ENCODE results near the gene HAUS7. TPM values are rescaled to one million over a fixed set of nuclear protein-coding genes. Genes with fewer than 3 reads are reported as not detected.

HAUS7 gene
- total and polyA plus RNA-seq, 2 of the 8 experiments (the other 6 are each of a cell fraction or from before 2014, with no cell fraction given): 45.4 to 54.0 TPM

- TF ChIP-seq, protein P1, sequence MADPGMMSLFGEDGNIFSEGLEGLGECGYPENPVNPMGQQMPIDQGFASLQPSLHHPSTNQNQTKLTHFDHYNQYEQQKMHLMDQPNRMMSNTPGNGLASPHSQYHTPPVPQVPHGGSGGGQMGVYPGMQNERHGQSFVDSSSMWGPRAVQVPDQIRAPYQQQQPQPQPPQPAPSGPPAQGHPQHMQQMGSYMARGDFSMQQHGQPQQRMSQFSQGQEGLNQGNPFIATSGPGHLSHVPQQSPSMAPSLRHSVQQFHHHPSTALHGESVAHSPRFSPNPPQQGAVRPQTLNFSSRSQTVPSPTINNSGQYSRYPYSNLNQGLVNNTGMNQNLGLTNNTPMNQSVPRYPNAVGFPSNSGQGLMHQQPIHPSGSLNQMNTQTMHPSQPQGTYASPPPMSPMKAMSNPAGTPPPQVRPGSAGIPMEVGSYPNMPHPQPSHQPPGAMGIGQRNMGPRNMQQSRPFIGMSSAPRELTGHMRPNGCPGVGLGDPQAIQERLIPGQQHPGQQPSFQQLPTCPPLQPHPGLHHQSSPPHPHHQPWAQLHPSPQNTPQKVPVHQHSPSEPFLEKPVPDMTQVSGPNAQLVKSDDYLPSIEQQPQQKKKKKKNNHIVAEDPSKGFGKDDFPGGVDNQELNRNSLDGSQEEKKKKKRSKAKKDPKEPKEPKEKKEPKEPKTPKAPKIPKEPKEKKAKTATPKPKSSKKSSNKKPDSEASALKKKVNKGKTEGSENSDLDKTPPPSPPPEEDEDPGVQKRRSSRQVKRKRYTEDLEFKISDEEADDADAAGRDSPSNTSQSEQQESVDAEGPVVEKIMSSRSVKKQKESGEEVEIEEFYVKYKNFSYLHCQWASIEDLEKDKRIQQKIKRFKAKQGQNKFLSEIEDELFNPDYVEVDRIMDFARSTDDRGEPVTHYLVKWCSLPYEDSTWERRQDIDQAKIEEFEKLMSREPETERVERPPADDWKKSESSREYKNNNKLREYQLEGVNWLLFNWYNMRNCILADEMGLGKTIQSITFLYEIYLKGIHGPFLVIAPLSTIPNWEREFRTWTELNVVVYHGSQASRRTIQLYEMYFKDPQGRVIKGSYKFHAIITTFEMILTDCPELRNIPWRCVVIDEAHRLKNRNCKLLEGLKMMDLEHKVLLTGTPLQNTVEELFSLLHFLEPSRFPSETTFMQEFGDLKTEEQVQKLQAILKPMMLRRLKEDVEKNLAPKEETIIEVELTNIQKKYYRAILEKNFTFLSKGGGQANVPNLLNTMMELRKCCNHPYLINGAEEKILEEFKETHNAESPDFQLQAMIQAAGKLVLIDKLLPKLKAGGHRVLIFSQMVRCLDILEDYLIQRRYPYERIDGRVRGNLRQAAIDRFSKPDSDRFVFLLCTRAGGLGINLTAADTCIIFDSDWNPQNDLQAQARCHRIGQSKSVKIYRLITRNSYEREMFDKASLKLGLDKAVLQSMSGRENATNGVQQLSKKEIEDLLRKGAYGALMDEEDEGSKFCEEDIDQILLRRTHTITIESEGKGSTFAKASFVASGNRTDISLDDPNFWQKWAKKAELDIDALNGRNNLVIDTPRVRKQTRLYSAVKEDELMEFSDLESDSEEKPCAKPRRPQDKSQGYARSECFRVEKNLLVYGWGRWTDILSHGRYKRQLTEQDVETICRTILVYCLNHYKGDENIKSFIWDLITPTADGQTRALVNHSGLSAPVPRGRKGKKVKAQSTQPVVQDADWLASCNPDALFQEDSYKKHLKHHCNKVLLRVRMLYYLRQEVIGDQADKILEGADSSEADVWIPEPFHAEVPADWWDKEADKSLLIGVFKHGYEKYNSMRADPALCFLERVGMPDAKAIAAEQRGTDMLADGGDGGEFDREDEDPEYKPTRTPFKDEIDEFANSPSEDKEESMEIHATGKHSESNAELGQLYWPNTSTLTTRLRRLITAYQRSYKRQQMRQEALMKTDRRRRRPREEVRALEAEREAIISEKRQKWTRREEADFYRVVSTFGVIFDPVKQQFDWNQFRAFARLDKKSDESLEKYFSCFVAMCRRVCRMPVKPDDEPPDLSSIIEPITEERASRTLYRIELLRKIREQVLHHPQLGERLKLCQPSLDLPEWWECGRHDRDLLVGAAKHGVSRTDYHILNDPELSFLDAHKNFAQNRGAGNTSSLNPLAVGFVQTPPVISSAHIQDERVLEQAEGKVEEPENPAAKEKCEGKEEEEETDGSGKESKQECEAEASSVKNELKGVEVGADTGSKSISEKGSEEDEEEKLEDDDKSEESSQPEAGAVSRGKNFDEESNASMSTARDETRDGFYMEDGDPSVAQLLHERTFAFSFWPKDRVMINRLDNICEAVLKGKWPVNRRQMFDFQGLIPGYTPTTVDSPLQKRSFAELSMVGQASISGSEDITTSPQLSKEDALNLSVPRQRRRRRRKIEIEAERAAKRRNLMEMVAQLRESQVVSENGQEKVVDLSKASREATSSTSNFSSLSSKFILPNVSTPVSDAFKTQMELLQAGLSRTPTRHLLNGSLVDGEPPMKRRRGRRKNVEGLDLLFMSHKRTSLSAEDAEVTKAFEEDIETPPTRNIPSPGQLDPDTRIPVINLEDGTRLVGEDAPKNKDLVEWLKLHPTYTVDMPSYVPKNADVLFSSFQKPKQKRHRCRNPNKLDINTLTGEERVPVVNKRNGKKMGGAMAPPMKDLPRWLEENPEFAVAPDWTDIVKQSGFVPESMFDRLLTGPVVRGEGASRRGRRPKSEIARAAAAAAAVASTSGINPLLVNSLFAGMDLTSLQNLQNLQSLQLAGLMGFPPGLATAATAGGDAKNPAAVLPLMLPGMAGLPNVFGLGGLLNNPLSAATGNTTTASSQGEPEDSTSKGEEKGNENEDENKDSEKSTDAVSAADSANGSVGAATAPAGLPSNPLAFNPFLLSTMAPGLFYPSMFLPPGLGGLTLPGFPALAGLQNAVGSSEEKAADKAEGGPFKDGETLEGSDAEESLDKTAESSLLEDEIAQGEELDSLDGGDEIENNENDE (IDR thresholded peaks at IDR 0.05; ENCODE audit: insufficient replicate concordance, low read length): no peak
- TF ChIP-seq, protein P2, sequence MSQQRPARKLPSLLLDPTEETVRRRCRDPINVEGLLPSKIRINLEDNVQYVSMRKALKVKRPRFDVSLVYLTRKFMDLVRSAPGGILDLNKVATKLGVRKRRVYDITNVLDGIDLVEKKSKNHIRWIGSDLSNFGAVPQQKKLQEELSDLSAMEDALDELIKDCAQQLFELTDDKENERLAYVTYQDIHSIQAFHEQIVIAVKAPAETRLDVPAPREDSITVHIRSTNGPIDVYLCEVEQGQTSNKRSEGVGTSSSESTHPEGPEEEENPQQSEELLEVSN (IDR thresholded peaks at IDR 0.05): no peak
- no peak for TF ChIP-seq MAFK (IDR thresholded peaks at IDR 0.05; ENCODE audit: low read depth, low read length)
- TF ChIP-seq POLR2A (IDR thresholded peaks at IDR 0.05; ENCODE audit: control extremely low read depth in 1 of 2, low read depth in 2 of 2, low read length in 2 of 2): no peak
- no peak for TF ChIP-seq RFX5 (IDR thresholded peaks at IDR 0.05; ENCODE audit: borderline replicate concordance, low read depth, low read length)
- TF ChIP-seq RXRA (IDR thresholded peaks at IDR 0.05; ENCODE audit: insufficient read depth, low read depth, low read length): no peak
Measured at GRCh38 chrX:153481043-153481442, 10.7 kb upstream of the HAUS7 start (continued).
